ENCODE results near the gene CAMSAP3. TPM values are rescaled to one million over a fixed set of nuclear protein-coding genes. Genes with fewer than 3 reads are reported as not detected.

The CAMSAP3 gene
- 1.3 and 1.9 TPM in 2 replicates for total RNA-seq
- 0.07 TPM for total RNA-seq (2013)
- polyA plus RNA-seq, result 0.89 and 1.0 TPM in 2 replicates
- 0.69 and 1.1 TPM in 2 replicates for polyA minus RNA-seq

GRCh38 chr19:7595466-7596133 is at the start of gene CAMSAP3:
CAMSAP3 (plus strand) TSS chr19:7595863; CDS start chr19:7596003, 140 bp downstream.
- ATAC-seq (ENCODE audit: low read depth) (peak; percentile 82), DNase-seq (peak; percentile 66)
- Histone ChIP-seq H3K27me3 (replicated peaks in 1 of 4; ENCODE audit: control extremely low read depth in 1 of 4, control insufficient read depth in 3 of 4, insufficient read depth in 4 of 4, low read length in 3 of 4) (peaks cover 0 to 47% (median 11%) of the 10 kb centered on the region in 4 experiments), H3K9me3 (ENCODE audit: control extremely low read depth in 1 of 3, control insufficient read depth in 2 of 3, insufficient read depth in 1 of 3, low read length in 2 of 3) (peaks cover 0 to 4% (median 0%) of the 10 kb centered on the region in 3 donors), H3K79me2 (ENCODE audit: control insufficient read depth, insufficient read depth, low read length) (no peaks in the 10 kb centered on the region), H3K4me2 (replicated peaks; ENCODE audit: low read depth, low read length, poor library complexity, severe bottlenecking) (peak within 1 kb of the TSS; percentile 87), H3K27ac (ENCODE audit: low read length in 2 of 2) (no peak within 1 kb of the TSS), H3K4me3 (ENCODE audit: control extremely low read depth in 1 of 5, extremely low read depth in 1 of 5, insufficient read depth in 1 of 5, low read depth in 2 of 5, low read length in 4 of 5) (peak within 1 kb of the TSS in 3 of 5 experiments; percentile 38 to 61 (median 47)), H3K9ac (ENCODE audit: low read length) (peak within 1 kb of the TSS; percentile 50), H2AFZ (ENCODE audit: insufficient read depth, low read depth, low read length, poor library complexity, severe bottlenecking) (peak within 1 kb of the TSS; percentile 81), H3K36me3 (replicated peaks in 1 of 2; ENCODE audit: control extremely low read depth in 1 of 2, control insufficient read depth in 1 of 2, extremely low read depth in 1 of 2, insufficient read depth in 2 of 2, low read length in 1 of 2) (no peaks in the 10 kb centered on the region), H4K20me1 (ENCODE audit: control insufficient read depth, insufficient read depth, low read length, poor library complexity, severe bottlenecking) (no peaks in the 10 kb centered on the region), H3K4me1 (ENCODE audit: control insufficient read depth in 2 of 2, insufficient read depth in 2 of 2, low read length in 2 of 2) (peaks cover 11 to 13% of the 10 kb centered on the region in 2 donors)
- Mint-ChIP-seq H3K27ac (peak within 1 kb of the TSS; percentile 15), H3K4me3 (peak within 1 kb of the TSS; percentile 87), H3K9me3 (ENCODE audit: insufficient read depth) (peaks cover 2% of the 10 kb centered on the region), H3K27me3 (peaks cover 40% of the 10 kb centered on the region), H3K4me1 (peaks cover 11% of the 10 kb centered on the region)
- TF ChIP-seq CTCF (IDR thresholded peaks at IDR 0.05), result no peak
- no peak for TF ChIP-seq EZH2 (IDR thresholded peaks at IDR 0.05; ENCODE audit: borderline replicate concordance, insufficient read depth, low read depth, low read length, poor library complexity, severe bottlenecking)
- WGBS (ENCODE audit: insufficient coverage), result under 1% methylated on average over 77 of the region's 78 CpGs
- ChIA-PET POLR2A (interaction anchor here (0.5 to 0.6 kb wide), 3 partner anchors 9 to 723 kb away, joined by 4 to 10 read pairs (median 4); no protein-coding TSS in a partner anchor), CTCF (interaction anchor here (0.6 to 1.4 kb wide), 2 partner anchors 325 to 336 kb away, joined by 3 read pairs; no protein-coding TSS in a partner anchor)
- intact Hi-C loops (cut with micrococcal nuclease), result no loop called here

GRCh38 chr19:7545904-7546303 is 49.8 kb upstream of the CAMSAP3 start:
- Mint-ChIP-seq H3K4me3 (no peak overlapping the region), H3K9me3 (ENCODE audit: insufficient read depth) (no peaks in the 10 kb centered on the region), H3K27me3 (no peaks in the 10 kb centered on the region), H3K27ac (peak overlapping the region; percentile 46), H3K4me1 (peaks cover 17% of the 10 kb centered on the region)
- Histone ChIP-seq H3K27ac (ENCODE audit: low read length in 2 of 2) (no peak overlapping the region), H2AFZ (ENCODE audit: insufficient read depth, low read depth, low read length, poor library complexity, severe bottlenecking) (no peak overlapping the region), H3K36me3 (replicated peaks in 1 of 2; ENCODE audit: control extremely low read depth in 1 of 2, control insufficient read depth in 1 of 2, extremely low read depth in 1 of 2, insufficient read depth in 2 of 2, low read length in 1 of 2) (peaks cover 5 to 38% of the 10 kb centered on the region in 2 experiments), H3K79me2 (ENCODE audit: control insufficient read depth, insufficient read depth, low read length) (no peaks in the 10 kb centered on the region), H3K9ac (ENCODE audit: low read length) (no peak overlapping the region), H3K4me1 (ENCODE audit: control insufficient read depth in 2 of 2, insufficient read depth in 2 of 2, low read length in 2 of 2) (peaks cover 3 to 24% of the 10 kb centered on the region in 2 donors), H3K27me3 (replicated peaks in 1 of 4; ENCODE audit: control extremely low read depth in 1 of 4, control insufficient read depth in 3 of 4, insufficient read depth in 4 of 4, low read length in 3 of 4) (no peaks in the 10 kb centered on the region), H4K20me1 (ENCODE audit: control insufficient read depth, insufficient read depth, low read length, poor library complexity, severe bottlenecking) (no peaks in the 10 kb centered on the region), H3K4me3 (ENCODE audit: control extremely low read depth in 1 of 5, extremely low read depth in 1 of 5, insufficient read depth in 1 of 5, low read depth in 2 of 5, low read length in 4 of 5) (no peak overlapping the region), H3K4me2 (replicated peaks; ENCODE audit: low read depth, low read length, poor library complexity, severe bottlenecking) (no peak overlapping the region), H3K9me3 (ENCODE audit: control extremely low read depth in 1 of 3, control insufficient read depth in 2 of 3, insufficient read depth in 1 of 3, low read length in 2 of 3) (no peaks in the 10 kb centered on the region)
- ATAC-seq (ENCODE audit: low read depth) (no peak), DNase-seq (peak; percentile 7)
- CTCF ChIA-PET, result interaction anchor here (0.5 to 1.1 kb wide), 3 partner anchors 20 to 218 kb away, joined by 3 to 7 read pairs (median 5); no protein-coding TSS in a partner anchor
- TF ChIP-seq EZH2 (IDR thresholded peaks at IDR 0.05; ENCODE audit: borderline replicate concordance, insufficient read depth, low read depth, low read length, poor library complexity, severe bottlenecking), result no peak
- no peak for TF ChIP-seq CTCF (IDR thresholded peaks at IDR 0.05)
- intact Hi-C loops (cut with micrococcal nuclease), result no loop called here
- WGBS (ENCODE audit: insufficient coverage), result no CpG with 5 or more reads among the region's 1 CpG
- POLR2A ChIA-PET, result interaction anchor here (0.6 to 0.7 kb wide), 2 partner anchors 299 to 1434 kb away, joined by 5 to 6 read pairs; no protein-coding TSS in a partner anchor

All from B cell (primary cell).